DND-41 (cell line): ENCODE data around the gene TRIP13.

Experiments
- EZH2 ChIP-seq: IDR thresholded peaks from 3 replicates; pipeline ENCODE4 v1.6.1; 2012; ENCODE audit warnings: borderline replicate concordance, low read depth, mild to moderate bottlenecking, moderate library complexity, low read length, inconsistent platforms; ENCODE audit not compliant: severe bottlenecking
- TF ChIP-seq, protein P1 (sequence below): IDR thresholded peaks from 2 replicates; pipeline ENCODE4 v1.5.1; 2012; ENCODE audit warnings: borderline replicate concordance, low read length, moderate library complexity, mild to moderate bottlenecking; ENCODE audit not compliant: poor library complexity, severe bottlenecking; ENCODE audit errors: extremely low read depth

DNA sequence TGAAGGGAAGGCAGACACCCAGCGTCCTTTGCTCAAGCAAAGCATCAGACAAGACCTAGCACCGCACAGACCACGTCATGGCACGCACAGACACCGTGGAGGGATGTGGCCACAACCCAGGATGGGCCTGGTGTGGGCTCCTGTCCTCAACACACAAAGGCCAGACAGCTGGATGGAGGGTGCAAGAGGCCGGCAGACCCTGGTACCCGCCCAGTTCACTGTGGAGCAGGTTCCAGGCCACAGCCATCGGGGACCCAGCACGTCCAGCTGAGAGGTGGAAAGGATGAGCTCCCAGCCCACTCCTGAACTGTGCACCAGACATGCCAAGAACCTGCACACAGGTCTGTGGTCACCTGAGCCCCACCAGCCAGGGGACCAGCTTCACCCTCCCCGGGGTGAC, 26.9 kb upstream of the TRIP13 start:
- TF ChIP-seq, protein P1, sequence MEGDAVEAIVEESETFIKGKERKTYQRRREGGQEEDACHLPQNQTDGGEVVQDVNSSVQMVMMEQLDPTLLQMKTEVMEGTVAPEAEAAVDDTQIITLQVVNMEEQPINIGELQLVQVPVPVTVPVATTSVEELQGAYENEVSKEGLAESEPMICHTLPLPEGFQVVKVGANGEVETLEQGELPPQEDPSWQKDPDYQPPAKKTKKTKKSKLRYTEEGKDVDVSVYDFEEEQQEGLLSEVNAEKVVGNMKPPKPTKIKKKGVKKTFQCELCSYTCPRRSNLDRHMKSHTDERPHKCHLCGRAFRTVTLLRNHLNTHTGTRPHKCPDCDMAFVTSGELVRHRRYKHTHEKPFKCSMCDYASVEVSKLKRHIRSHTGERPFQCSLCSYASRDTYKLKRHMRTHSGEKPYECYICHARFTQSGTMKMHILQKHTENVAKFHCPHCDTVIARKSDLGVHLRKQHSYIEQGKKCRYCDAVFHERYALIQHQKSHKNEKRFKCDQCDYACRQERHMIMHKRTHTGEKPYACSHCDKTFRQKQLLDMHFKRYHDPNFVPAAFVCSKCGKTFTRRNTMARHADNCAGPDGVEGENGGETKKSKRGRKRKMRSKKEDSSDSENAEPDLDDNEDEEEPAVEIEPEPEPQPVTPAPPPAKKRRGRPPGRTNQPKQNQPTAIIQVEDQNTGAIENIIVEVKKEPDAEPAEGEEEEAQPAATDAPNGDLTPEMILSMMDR, result no peak
- no peak for TF ChIP-seq EZH2
